OCI-LY7 (cell line): ENCODE data around the gene WDR17. TPM values are rescaled to one million over a fixed set of nuclear protein-coding genes. Genes with fewer than 3 reads are reported as not detected.

ENCODE experiments used
- BruUV-seq: library from RNA; stranded (reverse); fragments of 400-500 nt; replicated peaks from 2 replicates; lab custom pipeline; 2021; lab: Mats Ljungman, UMichigan
- CTCF ChIA-PET: fragments of 300-600 bp; sonication (Branson Sonifier 250); formaldehyde crosslinking; loops from one replicate; lab custom pipeline; 2022; ENCODE audit warnings: antibody characterized with exemption; ENCODE audit not compliant: unreplicated experiment; lab: Charles Lee
- POLR2A ChIA-PET: fragments of 300-600 bp; sonication (Branson Sonifier 250); formaldehyde crosslinking; loops from one replicate; lab custom pipeline; 2022; ENCODE audit warnings: antibody characterized with exemption; lab: Charles Lee
- DNase-seq: peaks from one replicate; pipeline ENCODE4 v3.0.0-alpha.2; 2015; ENCODE audit warnings: low spot score
- H2AFZ ChIP-seq: fragments of 200-600 bp; sonication (generic), shearing (Covaris generic); 2 replicates; pipeline ENCODE4 v1.6.1; 2014; ENCODE audit warnings: mild to moderate bottlenecking, antibody characterized with exemption, low read length, moderate library complexity
- H3K27ac ChIP-seq: fragments of 200-600 bp; sonication (generic); 2 replicates; pipeline ENCODE4 v1.5.1; 2014; ENCODE audit warnings: mixed run types, low read depth, mild to moderate bottlenecking, moderate library complexity, low read length, inconsistent platforms; ENCODE audit not compliant: poor library complexity, severe bottlenecking
- H3K36me3 ChIP-seq: fragments of 200-600 bp; sonication (generic); 2 replicates; pipeline ENCODE4 v1.6.1; 2014; ENCODE audit warnings: mild to moderate bottlenecking, antibody characterized with exemption, low read length, moderate library complexity, mixed read lengths; ENCODE audit not compliant: insufficient read depth
- H3K4me1 ChIP-seq: fragments of 200-600 bp; sonication (generic); 2 replicates; pipeline ENCODE4 v1.5.1; 2014; ENCODE audit warnings: mild to moderate bottlenecking, low read length; ENCODE audit not compliant: insufficient read depth, poor library complexity, severe bottlenecking
- H3K4me2 ChIP-seq: fragments of 200-600 bp; sonication (generic); 2 replicates; pipeline ENCODE4 v1.6.1; 2014; ENCODE audit warnings: mild to moderate bottlenecking, low read length
- H3K4me3 ChIP-seq: fragments of 200-600 bp; sonication (generic); 2 replicates; pipeline ENCODE4 v1.5.1; 2014; ENCODE audit warnings: mild to moderate bottlenecking, low read depth, low read length; ENCODE audit not compliant: poor library complexity, severe bottlenecking
- H3K79me2 ChIP-seq: fragments of 200-600 bp; sonication (generic); 2 replicates; pipeline ENCODE4 v1.6.1; 2016; ENCODE audit warnings: low read depth, mild to moderate bottlenecking, low read length, moderate library complexity, mixed read lengths; ENCODE audit not compliant: insufficient read depth
- H3K9me2 ChIP-seq: fragments of 200-600 bp; sonication (generic); 2 replicates; pipeline ENCODE4 v1.6.1; 2016; ENCODE audit warnings: mild to moderate bottlenecking, low read length, mixed read lengths; ENCODE audit not compliant: insufficient read depth
- H3K9me3 ChIP-seq: fragments of 200-600 bp; sonication (generic); 2 replicates; pipeline ENCODE4 v1.6.1; 2014; ENCODE audit warnings: mild to moderate bottlenecking, mixed run types, low read length, mixed read lengths
- H4K20me1 ChIP-seq: fragments of 200-600 bp; sonication (generic); 2 replicates; pipeline ENCODE4 v1.6.1; 2014; ENCODE audit warnings: mild to moderate bottlenecking, antibody characterized with exemption, low read length, moderate library complexity, mixed read lengths; ENCODE audit not compliant: insufficient read depth
- CTCF ChIP-seq: fragments of 200-600 bp; sonication (generic); conservative IDR thresholded peaks from 2 replicates; pipeline ENCODE4 v1.5.1; 2014; ENCODE audit warnings: mild to moderate bottlenecking, antibody characterized with exemption, low read length, moderate library complexity, mixed read lengths
- EZH2phosphoT487 ChIP-seq: fragments of 200-600 bp; sonication (generic); IDR thresholded peaks from 2 replicates; pipeline ENCODE4 v1.6.1; 2018; ENCODE audit warnings: low read depth, borderline replicate concordance, mild to moderate bottlenecking, mixed run types, antibody characterized with exemption, low read length, moderate library complexity, mixed read lengths
- intact Hi-C: fragments of 100-400 bp; cut with micrococcal nuclease; formaldehyde crosslinking; loops from one replicate; pipeline ENCODE4 v1.10.0; 2022; ENCODE audit not compliant: unreplicated experiment
- total RNA-seq, 2 experiments: library from RNA; depleted of rRNA in 1 of 2; stranded (reverse); fragments of >200 nt in 1 of 2; shearing (Covaris generic) in 1 of 2; gene quantifications; 2 replicates each; pipeline ENCODE4 v1.2.3, GENCODE V29; 2014 to 2022

WDR17 gene
- total RNA-seq, 2 experiments from 2014 or later = 0.63 to 3.8 TPM

DNA sequence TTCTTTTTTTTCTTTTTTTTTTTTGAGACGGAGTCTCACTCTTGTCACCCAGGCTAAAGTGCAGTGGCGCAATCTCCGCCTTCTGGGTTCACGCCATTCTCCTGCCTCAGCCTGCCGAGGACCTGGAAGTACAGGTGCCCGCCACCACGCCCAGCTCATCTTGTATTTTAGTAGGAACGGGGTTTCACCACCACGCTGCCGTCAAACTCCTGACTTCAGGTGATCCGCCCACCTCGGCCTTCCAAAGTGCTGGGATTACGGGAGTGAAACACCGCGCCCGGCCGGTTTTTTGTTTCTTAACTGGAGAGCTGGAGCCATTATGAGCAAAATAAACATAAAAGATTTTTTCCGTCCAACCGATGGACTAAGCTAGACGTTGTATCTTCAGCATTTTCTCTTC, 1.9 kb upstream of the WDR17 start:
- no peak overlapping the region for H2AFZ ChIP-seq
- H4K20me1 ChIP-seq = no peaks in the 10 kb centered on the region
- H3K27ac ChIP-seq = no peak overlapping the region
- no TSS peak for BruUV-seq
- no peaks in the 10 kb centered on the region for H3K36me3 ChIP-seq
- no peak for DNase-seq
- POLR2A ChIA-PET = interaction anchor here (0.7 to 1.1 kb wide), 3 partner anchors 14 to 102 kb away, joined by 3 read pairs; no protein-coding TSS in a partner anchor
- H3K9me3 ChIP-seq = no peaks in the 10 kb centered on the region
- no peak overlapping the region for H3K4me3 ChIP-seq
- CTCF ChIA-PET = no interaction called here
- H3K4me2 ChIP-seq = no peak overlapping the region
- TF ChIP-seq CTCF (no peak), EZH2phosphoT487 (no peak)
- intact Hi-C loops = loop anchor here (2.0 kb wide), 1 partner anchor 277 kb away; no protein-coding TSS in a partner anchor
- H3K9me2 ChIP-seq = no peaks in the 10 kb centered on the region
- H3K79me2 ChIP-seq = no peaks in the 10 kb centered on the region
- H3K4me1 ChIP-seq = no peaks in the 10 kb centered on the region

- TF ChIP-seq CTCF (no peak), EZH2phosphoT487 (no peak)
- Histone ChIP-seq H2AFZ (no peak overlapping the region), H3K36me3 (no peaks in the 10 kb centered on the region), H3K27ac (no peak overlapping the region), H3K4me1 (no peaks in the 10 kb centered on the region), H4K20me1 (no peaks in the 10 kb centered on the region), H3K9me2 (no peaks in the 10 kb centered on the region), H3K4me3 (no peak overlapping the region), H3K9me3 (no peaks in the 10 kb centered on the region), H3K79me2 (no peaks in the 10 kb centered on the region), H3K4me2 (no peak overlapping the region)
- POLR2A ChIA-PET = interaction anchor here (0.5 to 1.1 kb wide), 4 partner anchors 15 to 343 kb away, joined by 3 read pairs; no protein-coding TSS in a partner anchor
- DNase-seq = no peak
- CTCF ChIA-PET = no interaction called here
- intact Hi-C loops = loop anchor here (2.0 kb wide), 1 partner anchor 276 kb away; no protein-coding TSS in a partner anchor
- BruUV-seq = no TSS peak
Measured at GRCh38 chr4:176064539-176064938, 1.1 kb upstream of the WDR17 start.

- no peak overlapping the region for H3K4me2 ChIP-seq
- no peak overlapping the region for H2AFZ ChIP-seq
- no peaks in the 10 kb centered on the region for H3K4me1 ChIP-seq
- no peaks in the 10 kb centered on the region for H3K9me2 ChIP-seq
- ChIA-PET POLR2A (interaction anchor here (0.5 kb wide), 1 partner anchor 124 kb away, joined by 3 read pairs; no protein-coding TSS in a partner anchor), CTCF (no interaction called here)
- H3K9me3 ChIP-seq = no peaks in the 10 kb centered on the region
- TF ChIP-seq CTCF = no peak
- no peak for TF ChIP-seq EZH2phosphoT487
- H3K27ac ChIP-seq = no peak overlapping the region
- BruUV-seq = no TSS peak
- no peak overlapping the region for H3K4me3 ChIP-seq
- intact Hi-C loops = loop anchor here (5.0 kb wide), 1 partner anchor 256 kb away; no protein-coding TSS in a partner anchor
- H4K20me1 ChIP-seq = no peaks in the 10 kb centered on the region
- H3K36me3 ChIP-seq = no peaks in the 10 kb centered on the region
- no peaks in the 10 kb centered on the region for H3K79me2 ChIP-seq
- DNase-seq = no peak
Measured at GRCh38 chr4:176066757-176067156, 1.1 kb downstream of the WDR17 start.
